ENCODE data around the gene RMND5A.

The RMND5A gene, protein sequence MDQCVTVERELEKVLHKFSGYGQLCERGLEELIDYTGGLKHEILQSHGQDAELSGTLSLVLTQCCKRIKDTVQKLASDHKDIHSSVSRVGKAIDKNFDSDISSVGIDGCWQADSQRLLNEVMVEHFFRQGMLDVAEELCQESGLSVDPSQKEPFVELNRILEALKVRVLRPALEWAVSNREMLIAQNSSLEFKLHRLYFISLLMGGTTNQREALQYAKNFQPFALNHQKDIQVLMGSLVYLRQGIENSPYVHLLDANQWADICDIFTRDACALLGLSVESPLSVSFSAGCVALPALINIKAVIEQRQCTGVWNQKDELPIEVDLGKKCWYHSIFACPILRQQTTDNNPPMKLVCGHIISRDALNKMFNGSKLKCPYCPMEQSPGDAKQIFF

DNA sequence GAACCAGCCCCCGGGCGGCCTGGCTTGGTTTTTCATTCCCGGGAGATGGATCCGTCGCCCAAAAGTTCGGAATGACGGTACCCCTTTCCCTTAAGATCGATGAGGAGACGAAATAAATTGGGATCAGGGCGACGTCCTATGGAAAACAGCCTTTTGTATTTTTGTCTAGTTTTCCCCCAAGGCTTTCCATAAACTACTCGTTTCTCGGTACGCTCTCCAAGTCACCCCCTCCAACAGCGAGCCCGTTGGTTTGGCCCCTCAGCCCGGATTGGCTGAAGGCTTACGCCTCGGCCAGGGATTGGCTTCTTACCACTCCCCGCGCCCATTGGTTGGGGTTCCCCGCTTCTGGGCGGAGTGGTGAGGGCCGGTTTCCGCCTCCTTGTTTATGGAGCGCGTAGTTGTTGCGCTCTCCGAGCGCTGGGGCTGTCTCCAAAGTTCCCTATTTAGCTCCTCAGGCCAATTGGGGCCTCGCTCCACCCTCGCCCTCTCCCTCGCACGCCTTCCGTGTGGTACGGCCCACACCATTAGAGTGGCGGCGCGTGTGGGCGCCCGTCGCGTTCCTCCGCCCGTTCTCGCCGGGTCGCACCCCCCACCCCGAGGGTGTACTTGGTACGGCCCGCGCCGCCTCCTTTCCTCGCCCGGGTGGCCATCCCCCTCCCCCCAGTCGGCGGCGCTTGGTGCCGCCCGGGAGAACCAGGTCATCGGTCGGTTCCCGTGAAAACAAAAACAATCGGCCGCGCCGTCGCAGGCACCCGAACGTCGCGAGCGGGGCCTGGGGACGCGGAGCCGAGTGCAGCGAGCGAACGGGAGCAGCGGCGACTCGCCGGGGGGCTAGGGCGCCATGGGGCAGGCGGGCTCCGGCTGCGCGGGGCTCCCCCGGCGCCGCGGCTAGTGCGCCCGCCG lies at the start of gene RMND5A:
Gene RMND5A (plus strand): TSS at position 655 of the 903 bp plus-strand sequence. CDS start 377 bp downstream, outside the sequence.
- peak; percentile 77 to 89 (median 87) for DNase-seq (ENCODE audit: low read depth in 2 of 3, low spot score in 2 of 3)

DNA sequence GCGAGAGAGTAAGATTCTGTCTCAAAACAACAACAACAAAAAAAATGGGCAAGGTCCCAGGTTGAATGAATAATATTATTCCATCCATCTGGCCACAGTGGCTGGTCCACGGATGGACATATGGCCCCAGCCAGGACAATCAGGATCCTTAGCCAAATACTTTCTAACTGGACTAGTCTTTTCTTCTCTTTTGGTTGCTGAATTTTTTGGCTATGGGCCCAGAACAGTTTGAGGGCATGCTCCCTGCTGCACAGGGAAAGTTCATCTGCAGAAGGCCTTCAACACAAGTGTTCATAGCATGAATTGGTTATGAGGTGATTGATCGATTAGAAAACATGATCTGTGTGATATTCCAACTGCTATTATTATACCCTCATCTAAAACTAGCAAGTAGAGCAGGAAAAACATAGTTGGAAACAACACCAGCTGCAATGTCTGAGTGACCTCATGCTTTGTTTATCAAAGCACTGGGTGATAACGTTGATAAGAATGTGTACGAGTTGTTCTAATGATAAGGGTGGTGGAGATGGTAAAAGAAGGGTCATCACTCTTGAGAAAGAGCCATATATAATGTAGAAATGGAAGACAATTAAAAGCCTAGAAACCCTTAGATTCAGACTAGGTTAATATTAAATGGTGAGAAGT lies 48.6 kb upstream of the RMND5A start:
- no peak for DNase-seq (ENCODE audit: low read depth in 2 of 3, low spot score in 2 of 3)

- DNase-seq (ENCODE audit: low read depth in 2 of 3, low spot score in 2 of 3), result no peak
Measured at GRCh38 chr2:86672027-86672545, 48.0 kb upstream of the RMND5A start.

DNA sequence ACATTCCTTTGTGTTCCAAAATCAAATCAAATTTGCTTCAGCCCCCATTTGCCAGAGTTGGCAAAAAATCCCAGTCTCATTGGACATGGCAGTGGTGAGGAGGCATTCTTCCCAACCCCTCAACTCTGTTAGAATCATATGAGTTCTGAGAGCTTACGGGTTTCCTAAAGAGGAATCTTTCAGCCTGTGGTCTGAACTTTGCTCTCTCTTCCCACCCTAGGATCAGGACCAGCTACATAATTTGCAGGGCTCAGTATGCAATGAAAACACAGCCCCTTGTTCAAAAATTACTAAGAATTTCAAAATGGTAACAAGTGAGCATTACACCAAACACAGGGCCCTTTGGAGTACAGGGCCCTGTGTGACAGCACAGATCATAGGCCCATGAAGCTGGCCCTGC lies 47.1 kb upstream of the RMND5A start:
- DNase-seq (ENCODE audit: low read depth in 2 of 3, low spot score in 2 of 3), result no peak

DNA sequence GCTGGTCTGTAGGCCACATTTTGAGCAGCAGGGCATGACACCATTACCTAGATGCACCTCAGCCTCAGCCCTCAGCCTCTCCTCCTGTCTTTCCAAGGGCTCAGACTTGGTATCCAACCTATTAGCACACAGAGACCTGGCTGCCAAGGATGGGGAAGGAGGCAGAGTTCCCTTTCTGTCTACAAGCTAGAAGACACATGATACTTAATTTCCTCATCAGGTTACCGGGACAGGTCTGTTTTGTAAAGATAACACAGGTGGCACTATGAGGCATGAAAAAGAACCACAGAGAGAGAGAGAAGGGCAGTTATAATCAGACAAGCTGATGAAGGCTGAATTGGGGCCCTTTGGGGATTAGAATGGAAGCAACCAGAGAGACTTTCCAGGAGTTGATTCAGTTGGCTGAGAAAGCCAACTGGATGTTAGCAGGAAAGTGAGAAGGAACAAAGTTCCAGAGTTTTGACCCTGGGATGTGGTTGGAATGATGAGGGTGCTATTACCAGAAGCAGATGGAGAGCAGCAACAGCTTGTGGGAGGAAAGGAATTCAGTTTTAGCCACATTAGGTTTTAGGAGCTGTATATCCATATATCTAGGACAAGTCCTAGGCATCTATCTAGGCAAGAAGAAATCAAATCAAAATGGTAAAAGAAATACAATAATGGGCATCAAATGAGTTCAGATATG lies 46.0 kb upstream of the RMND5A start:
- no peak for DNase-seq (ENCODE audit: low read depth in 2 of 3, low spot score in 2 of 3)

DNA sequence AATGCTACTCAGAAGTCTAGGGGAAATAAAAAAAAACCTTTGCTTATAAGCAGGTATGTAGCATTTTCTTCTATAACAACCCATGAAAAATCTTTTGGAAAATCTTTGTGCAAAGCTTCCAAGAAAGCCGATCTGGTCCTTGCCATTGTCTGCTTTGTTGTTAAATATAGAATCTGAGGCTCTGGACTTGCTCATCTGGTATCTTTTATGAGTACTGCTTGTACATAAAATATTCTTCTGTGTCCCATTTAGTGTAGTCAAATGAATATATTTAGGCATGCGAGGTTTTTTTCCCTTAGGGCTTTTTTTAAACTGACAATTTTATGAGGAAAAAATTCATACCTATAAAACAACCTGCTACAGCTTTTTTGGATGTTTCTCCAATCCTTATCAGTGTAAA lies 45.0 kb upstream of the RMND5A start:
- no peak for DNase-seq (ENCODE audit: low read depth in 2 of 3, low spot score in 2 of 3)

DNA sequence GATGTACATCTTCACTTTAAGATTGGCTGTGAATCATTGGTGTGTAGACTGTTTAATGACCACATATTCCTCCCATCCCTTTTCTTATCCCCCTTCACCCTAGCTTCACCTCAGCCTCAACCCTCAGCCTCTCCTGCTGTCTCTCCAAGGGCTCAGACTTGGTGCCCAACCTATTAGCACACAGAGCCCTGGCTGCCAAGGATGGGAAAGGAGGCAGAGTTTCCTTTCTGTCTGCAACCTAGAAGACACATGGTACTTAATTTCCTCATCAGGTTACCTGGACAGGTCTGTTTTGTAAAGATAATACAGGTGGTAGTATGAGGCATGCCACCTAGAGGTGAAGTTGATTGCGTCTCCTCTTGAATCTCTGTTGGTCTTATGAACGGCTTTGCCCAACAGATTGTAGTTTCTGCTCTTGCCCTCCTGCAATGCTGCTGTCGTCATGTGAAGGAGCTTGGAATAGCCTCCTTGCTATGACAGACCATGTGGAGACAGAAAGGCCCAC lies 44.5 kb upstream of the RMND5A start:
- no peak for DNase-seq (ENCODE audit: low read depth in 2 of 3, low spot score in 2 of 3)

DNA sequence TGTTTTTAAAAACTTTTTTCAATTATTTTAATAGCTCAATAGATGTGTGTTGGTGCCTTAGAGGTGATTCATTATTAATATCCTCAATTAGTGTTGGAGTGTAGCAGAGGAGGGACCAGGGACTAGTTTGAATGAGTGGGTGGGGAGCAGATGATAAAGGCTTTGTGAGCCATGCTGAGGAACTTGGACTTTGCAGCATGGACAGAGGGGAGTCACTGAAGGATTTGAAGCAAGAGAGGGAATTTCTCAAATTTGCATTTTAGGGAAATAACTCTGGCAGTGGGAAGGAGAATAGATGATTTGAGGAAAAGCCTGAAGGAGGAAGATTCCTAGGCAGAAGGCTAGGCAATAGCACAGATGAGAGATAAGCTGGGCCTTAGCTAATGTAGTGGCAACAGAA lies 42.3 kb upstream of the RMND5A start:
- DNase-seq (ENCODE audit: low read depth in 2 of 3, low spot score in 2 of 3), result no peak

DNA sequence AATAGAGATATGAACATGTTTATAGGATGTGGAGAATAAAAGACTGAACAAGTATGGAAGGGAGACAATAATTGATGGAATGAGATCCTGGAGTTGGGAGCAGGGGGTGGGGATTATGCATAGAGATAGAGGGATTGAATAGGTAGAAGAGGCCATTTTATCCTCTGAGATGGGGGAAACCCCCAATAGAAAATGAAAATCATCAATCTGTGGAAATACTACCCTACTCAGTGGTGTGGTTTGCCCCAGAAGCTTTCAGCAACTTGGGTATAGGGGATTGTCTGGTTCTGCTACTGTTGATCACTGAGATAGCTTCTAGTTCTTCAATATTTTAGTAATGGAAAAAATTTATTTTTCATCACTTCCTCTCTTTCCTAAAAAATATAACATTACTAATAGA lies 41.1 kb upstream of the RMND5A start:
- no peak for DNase-seq (ENCODE audit: low read depth in 2 of 3, low spot score in 2 of 3)

DNA sequence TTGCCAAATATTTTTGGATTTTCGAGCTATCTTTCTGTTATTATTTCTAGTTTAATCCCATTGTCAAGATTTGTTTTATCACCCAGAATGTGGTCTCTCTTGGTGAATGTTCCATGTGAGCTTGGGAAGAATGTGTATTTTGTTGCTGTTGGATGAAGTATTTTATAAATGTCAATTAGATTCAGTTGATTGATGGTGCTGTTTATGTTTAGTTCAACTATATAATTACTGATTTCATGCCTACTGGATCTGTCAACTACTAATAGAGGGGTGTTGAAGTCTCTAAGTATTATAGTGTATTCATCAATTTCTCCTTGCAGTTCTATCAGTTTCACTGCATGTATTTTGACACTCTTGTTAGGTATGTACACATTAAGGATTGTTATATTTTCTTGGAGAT lies 34.7 kb upstream of the RMND5A start:
- DNase-seq (ENCODE audit: low read depth in 2 of 3, low spot score in 2 of 3), result no peak

DNA sequence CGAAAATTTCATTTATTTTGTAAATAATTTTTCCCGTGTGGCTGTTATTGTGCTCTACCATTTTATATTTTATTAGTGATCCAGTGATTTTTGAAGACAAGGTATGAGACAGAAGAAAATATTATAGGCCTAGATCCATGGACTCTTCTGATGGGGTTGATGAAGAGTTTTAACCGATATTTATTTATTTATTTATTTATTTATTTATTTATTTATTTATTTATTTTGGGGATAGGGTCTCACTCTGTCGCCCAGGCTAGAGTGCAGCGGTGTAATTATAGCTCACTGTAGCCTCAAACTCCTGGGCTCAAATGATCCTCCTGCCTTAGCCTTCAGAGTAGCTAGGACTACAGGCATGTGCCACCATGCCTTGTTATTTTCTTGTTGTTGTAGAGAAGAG lies 33.6 kb upstream of the RMND5A start:
- no peak for DNase-seq (ENCODE audit: low read depth in 2 of 3, low spot score in 2 of 3)

- no peak for DNase-seq (ENCODE audit: low read depth in 2 of 3, low spot score in 2 of 3)
Measured at GRCh38 chr2:86686905-86687304, 33.2 kb upstream of the RMND5A start.

GRCh38 chr2:86695053-86695691 lies 24.9 kb upstream of the RMND5A start:
- no peak for DNase-seq (ENCODE audit: low read depth in 2 of 3, low spot score in 2 of 3)

GRCh38 chr2:86697551-86698104 lies 22.5 kb upstream of the RMND5A start:
- no peak for DNase-seq (ENCODE audit: low read depth in 2 of 3, low spot score in 2 of 3)

DNA sequence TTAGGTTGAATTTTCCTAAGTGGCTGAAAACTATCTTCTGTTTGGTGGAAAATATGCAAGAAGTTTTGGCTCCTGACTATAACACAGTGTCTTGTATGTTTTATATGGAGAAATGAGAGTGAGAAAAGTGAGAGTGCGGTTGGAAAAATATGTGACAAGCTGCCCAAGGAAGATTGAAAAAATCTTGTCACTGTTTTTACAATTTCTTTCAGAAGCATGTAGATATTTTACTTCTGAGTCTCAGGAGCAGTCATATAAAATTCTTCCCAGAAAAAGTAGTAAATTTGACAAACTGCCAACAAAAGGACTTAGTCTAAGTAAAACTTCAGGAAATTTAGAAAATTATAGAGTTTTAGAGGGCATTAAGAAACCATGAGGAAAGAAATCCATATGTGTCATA lies 19.4 kb upstream of the RMND5A start:
- no peak for DNase-seq (ENCODE audit: low read depth in 2 of 3, low spot score in 2 of 3)

- no peak for DNase-seq (ENCODE audit: low read depth in 2 of 3, low spot score in 2 of 3)
Measured at GRCh38 chr2:86703704-86704361, 16.3 kb upstream of the RMND5A start.

DNA sequence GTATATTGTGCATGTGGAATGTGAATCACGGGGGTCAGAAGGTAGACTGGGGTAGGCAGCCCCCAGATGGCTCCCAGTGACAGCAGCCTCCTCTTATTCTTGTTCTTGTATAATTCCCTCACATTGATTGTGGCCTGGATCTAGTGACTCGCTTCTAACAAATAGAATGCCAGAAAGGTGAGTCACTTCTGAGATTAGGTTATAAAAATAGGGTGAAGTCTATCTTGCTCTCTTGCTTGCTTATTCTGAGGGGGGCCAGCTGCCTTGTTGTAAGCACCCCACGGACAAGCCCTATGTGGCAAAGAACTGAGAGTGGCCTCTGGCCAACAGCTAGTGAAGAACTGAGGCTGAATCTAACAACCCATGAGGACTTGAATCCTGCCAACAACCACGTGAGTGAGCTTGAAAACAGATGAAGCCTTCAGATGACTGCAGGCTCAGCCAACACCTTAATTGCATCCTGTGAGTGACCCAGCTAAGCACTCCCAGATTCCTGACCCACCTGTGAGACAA lies 15.6 kb upstream of the RMND5A start:
- no peak for DNase-seq (ENCODE audit: low read depth in 2 of 3, low spot score in 2 of 3)

DNA sequence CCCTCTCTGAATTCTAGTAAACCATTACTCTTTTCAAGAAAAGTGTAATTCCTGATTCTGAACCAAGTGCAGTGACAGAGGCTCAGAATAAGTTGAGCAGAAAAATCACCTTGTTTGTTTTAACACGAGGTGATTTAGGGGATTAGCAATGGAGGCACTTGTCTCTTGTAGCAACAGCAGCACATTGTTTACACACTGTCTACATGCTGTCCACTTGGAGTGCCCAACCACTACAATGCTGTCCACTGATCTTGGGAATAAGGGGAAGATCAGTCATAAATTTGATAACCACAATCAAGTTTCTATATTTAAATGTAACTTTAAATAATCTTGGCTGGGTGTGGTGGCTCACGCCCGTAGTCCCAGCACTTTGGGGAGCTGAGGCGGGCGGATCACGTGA lies 13.9 kb upstream of the RMND5A start:
- DNase-seq (ENCODE audit: low read depth in 2 of 3, low spot score in 2 of 3), result no peak

DNA sequence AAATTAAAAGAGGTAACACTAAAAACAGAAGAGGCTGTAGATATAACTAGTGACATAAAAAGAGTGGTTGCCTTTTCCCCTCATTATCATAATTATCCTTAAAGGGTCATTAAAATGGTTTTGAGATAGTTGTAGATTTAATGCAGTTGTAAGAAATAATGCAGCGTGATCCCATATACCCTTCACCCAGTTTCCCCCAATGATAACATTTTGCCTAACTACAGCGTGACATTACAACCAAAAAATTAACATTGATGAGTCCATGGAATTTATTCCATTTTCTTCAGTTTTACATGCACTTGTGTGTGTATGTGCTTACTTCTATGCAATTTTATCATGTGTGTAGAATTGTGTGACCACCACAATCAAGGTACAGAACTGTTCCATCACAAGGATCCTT lies 13.2 kb upstream of the RMND5A start:
- DNase-seq (ENCODE audit: low read depth in 2 of 3, low spot score in 2 of 3), result no peak
